Activated gamma-delta T cell treated with anti-CD3 and anti-CD28 coated beads, Interleukin-2, amount 50 U/mL, for 16 hours (primary cell): ENCODE results near the gene INF2.

Source experiments
- DNase-seq: peaks from one replicate; pipeline ENCODE4 v3.0.0-alpha.2; 2020; ENCODE audit warnings: low read depth

The INF2 gene

DNA sequence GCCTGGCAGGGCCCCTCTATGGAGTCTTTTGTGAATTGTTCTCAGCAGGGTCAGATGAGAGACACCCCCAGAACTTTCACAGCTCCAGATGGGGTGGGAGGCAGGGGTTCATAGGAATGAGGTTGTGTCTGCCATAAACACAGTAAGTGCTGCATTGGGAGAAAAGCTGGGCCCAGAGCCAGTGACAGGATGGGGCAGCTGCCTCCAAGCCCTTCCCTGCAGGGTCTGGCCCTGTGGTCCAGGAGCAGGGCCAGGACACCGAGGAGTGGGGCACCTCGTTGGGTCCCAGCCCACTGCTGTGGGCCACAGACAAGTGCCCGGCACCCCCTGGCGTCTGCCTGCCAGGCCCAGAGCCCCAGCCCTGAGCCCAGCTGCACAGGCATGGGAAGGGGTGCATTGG, 13.3 kb downstream of the INF2 start:
- DNase-seq: no peak

DNA sequence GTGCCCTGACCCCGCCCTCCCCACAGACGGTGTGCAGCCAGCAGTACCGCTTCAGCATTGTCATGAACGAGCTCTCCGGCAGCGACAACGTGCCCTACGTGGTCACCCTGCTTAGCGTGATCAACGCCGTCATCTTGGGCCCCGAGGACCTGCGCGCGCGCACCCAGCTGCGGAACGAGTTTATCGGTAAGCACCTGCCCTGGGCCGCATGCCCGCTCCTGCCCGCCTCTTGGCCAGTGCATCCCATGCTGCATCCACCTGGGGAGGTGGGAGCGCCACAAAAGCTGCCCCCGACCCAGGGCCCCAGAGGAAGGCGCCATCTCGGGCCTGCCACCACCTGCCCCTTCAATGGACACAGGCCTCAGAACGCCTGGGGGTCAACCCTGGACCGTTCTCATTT, 13.9 kb downstream of the INF2 start:
- DNase-seq: no peak

DNA sequence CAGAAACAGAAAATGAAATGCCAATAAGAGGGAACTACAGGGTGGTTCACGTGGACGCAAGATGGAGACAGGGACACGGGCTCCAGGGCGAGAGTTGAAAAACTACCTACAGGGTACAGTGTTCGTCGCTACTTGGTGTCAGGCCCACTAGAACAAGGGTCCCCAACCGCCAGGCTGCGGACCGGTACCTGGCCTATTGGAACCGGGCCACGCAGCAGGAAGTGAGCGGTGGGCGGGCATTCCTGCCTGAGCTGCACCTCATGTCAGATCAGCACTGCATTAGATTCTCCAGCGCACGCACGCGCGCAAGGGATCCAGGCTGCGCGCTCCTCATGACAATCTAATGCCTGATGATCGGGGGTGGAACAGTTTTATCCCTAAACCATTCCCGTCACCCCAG, 14.8 kb downstream of the INF2 start:
- no peak for DNase-seq

DNA sequence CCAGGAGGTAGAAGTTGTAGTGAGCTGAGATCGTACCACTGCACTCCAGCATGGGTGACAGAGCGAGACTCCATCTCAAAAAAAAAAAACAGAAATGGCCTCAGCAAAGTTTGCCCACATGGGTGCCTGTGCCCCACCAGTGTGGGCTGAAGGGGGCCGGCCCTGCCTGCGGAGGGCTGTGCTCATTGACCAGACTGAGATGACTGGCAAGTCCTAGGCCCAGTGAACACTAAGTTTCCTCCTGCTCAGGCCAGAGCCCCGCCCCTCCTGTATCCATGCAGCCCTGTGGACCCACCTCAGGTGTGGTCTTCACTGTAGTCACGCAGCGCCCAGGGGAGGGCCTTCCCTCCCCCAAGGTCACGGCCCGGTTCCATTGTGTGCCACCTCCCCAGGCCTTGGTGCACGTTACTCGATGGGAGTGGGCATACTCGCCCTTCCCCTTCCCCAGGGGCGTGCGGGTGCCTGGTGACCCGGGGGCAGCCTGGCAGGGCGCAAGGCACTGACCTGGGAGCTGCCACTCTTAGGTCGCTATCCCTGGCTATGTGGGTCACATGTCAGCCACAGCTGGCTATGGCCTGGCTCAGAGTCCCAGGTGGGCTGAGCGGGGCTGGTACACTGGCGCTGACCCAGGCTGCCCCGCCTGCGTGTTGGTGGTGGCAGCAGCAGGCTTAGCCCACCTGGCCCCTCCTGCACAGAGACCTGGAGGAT, 16.1 kb downstream of the INF2 start:
- no peak for DNase-seq

DNA sequence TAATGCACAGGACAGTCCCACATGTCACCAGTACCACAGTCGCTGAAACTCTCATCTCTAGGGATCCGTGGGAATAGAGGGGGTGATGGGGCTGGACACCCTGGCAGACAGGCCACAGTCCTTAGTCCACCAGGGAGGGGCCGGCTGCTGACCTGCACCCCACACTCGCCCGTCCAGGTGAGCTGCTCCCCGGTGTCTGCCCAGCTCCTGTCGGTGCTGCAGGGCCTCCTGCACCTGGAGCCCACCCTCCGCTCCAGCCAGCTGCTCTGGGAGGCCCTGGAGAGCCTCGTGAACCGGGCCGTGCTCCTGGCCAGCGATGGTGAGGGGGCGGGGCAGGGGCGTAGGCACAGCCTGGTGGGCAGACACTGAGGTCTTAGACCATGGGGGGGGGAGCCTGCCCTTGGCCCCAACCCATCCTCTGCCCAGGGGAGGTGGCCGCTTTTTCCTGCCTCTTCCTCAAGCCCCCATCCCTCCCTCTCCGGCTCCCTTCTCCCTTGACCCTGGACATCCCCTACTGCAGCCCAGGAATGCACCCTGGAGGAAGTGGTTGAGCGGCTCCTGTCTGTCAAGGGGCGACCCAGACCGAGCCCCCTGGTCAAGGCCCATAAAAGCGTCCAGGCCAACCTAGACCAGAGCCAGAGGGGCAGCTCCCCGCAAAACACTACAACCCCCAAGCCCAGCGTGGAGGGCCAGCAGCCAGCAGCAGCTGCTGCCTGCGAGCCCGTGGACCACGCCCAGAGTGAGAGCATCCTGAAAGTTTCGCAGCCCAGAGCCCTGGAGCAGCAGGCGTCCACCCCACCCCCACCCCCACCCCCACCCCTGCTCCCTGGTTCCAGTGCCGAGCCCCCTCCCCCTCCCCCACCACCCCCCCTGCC, 17.6 kb downstream of the INF2 start:
- DNase-seq: no peak

DNA sequence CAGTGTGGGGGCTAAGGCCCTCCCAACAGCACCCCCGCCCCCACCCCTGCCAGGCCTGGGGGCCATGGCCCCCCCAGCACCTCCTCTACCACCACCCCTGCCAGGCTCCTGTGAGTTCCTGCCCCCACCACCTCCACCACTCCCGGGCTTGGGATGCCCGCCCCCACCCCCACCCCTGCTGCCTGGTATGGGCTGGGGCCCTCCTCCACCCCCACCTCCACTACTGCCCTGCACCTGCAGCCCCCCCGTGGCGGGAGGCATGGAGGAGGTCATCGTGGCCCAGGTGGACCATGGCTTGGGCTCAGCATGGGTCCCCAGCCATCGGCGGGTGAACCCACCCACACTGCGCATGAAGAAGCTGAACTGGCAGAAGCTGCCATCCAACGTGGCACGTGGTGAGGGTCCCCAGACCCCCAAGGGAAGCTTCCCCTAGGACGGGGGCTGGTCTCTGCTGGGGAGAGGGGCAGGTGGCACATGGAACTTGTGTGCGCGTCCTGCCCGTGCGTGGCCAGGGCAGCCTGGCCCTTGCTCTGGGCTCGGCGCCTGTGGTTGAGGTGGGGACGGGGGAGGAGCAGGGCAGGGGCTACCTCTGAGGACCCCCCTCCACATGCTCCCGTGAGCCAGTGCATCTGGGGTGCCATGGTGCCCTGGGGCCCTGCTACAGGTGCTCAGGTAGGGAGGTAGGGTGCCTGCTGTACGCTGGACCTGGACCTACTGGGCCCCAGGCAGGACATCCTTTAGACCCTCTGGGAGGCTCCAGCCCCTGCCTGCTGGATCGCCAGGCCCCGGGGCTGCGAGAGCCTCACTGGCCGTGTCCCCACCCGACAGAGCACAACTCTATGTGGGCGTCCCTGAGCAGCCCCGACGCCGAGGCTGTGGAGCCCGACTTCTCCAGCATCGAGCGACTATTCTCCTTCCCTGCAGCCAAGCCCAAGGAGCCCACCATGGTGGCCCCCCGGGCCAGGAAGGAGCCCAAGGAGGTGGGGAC, 18.5 kb downstream of the INF2 start:
- no peak for DNase-seq

DNA sequence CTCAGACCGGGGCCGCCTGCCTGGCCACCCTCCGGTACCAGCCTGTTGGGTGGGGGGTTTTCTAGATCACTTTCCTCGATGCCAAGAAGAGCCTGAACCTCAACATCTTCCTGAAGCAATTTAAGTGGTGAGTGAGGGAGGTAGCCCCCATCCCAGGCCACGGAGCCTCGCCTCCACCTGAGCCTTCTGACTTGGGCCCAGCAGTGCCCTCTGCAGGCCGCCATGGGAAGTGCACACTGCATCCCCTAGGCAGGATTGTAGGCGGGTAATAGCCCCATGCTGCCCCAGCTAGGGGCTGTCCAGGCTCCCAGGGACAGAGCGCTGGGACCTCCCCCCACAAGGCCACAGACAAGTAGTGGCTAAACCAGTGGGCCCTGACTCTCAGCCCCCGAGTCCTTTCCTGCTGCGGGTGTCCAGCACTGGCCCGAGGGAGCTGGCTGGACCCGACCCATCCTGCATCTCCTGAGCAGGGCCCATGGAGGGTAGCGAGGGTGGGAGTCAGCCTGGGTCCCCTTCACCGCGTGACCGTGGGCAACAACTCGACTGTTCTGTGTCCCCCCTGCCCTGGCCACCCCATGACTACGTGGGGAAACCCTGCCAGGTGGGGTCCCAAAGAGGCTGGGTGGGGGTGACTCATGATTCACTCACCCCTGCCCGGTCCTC, 19.3 kb downstream of the INF2 start:
- DNase-seq: peak; percentile 51

DNA sequence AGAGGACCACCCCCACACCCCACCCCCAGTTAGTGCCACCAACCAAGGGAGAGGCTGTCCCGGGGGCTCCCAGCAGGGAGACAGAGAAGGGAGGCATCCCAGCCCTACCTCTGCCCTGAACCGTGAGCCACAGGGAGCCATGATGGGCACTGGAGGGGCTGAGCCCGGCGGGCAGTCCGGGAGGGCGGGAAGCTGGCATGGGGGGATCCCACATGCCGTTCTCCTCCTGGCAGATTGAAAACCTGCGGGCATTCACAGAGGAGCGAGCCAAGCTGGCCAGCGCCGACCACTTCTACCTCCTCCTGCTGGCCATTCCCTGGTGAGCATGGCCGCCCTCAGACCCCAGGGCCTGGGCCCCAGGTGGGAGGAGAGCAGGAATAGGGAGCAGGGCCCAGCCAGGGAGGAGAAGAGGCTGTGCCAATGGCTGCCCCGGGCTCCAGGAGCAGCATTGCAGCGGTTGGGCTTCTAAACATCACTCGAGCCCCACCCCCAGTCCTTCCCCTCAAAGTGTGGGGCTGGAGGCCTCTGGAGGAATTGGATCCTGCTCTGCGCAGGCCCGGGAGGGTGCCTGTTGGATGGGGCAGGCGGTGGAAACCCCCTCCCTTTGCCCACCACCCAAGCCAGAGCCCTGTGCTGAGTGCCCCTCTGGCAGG, 20.1 kb downstream of the INF2 start:
- no peak for DNase-seq

DNA sequence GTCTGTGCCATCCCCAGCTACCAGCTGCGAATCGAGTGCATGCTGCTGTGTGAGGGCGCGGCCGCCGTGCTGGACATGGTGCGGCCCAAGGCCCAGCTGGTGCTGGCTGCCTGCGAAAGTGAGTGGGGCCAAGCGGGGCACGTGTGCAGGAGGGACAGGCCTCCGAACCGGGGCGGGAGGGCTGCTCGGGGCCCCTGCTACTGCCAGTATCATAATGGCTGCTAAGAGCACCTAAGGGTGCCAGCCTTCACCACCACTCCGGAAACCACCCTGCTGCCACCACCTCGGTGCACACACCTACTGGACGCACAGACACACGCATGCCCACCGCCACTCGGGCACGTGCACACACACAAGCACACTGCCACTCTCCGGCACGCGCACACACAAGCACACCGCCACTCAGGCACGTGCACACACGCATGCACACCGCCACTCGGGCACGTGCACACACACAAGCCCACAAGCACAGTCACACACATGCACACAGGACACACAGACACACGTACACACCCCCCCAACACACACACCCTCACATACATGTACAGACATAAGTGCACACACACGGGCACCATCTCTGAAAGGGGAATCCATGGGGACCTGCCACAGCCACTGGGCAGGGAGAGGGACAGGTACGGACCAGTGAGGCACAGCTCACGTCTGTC, 20.8 kb downstream of the INF2 start:
- DNase-seq: no peak

DNA sequence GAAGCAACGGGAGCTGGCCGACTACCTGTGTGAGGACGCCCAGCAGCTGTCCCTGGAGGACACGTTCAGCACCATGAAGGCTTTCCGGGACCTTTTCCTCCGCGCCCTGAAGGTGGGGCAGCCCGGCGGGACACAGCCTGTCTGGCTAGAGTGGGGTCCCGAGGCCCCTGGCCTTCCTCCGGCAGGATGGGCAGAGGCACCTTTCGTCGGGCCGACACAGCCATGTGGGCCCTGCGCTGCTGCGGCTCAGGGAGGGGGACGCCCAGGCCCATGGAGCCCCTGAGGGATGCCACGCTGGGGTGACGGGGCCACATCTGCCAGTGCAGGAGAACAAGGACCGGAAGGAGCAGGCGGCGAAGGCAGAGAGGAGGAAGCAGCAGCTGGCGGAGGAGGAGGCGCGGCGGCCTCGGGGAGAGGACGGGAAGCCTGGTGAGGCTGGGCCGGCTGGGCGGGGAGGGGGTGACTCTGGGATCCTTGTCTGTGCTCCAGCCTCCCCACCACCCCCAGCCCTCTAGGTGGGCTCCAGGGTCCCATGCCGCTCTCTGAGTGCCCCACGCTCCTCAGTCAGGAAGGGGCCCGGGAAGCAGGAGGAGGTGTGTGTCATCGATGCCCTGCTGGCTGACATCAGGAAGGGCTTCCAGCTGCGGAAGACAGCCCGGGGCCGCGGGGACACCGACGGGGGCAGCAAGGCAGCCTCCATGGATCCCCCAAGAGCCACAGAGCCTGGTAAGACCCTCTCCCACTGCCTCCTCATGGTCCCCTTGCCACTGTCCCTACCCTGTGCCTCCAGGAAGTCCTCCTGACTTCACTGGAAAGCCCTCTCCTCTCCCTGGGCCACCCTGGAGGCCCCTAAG, 23.7 kb downstream of the INF2 start:
- DNase-seq: no peak

DNA sequence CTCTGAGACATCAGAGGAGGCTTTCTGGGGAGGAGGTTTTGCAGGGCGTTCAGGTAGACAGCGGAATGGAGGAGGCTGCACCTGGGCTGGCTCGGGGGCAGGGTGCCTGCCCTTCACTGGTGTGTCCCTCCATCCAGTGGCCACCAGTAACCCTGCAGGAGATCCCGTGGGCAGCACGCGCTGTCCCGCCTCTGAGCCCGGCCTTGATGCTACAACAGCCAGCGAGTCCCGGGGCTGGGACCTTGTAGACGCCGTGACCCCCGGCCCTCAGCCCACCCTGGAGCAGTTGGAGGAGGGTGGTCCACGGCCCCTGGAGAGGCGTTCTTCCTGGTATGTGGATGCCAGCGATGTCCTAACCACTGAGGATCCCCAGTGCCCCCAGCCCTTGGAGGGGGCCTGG, 24.6 kb downstream of the INF2 start:
- no peak for DNase-seq

DNA sequence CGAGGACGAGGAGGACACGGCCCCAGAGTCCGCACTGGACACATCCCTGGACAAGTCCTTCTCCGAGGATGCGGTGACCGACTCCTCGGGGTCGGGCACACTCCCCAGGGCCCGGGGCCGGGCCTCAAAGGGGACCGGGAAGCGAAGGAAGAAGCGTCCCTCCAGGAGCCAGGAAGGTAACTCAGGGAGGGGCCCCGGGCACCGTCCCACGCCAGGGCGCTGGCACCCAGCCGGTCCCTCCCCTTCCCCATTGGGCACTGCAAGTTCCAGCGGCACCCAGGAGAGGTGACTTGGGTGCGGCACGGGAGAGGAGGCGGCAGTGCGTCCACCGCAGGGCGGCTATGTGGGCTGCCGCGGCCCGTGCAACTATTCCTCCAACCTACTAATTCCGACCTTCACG, 25.3 kb downstream of the INF2 start:
- DNase-seq: no peak

DNA sequence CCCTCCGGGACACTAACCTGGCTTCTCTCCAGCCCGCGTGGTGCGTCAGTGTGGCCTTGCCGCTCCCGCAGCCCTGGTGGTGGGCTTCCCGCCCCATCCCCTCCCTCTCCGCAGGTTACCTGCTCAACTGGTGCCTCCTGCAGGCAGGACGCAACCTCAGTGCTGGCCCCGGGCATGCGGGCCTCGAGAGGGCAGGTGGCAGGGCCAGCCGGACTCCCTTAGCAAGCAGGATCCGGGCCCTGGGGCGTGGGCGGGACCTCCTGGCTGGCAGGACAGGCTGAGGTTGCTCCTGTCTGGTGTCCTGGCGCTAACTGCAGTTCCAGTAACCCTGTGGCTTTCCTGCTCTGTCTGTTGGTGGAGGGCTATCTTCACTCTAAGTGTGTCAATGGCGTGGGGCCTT, 26.0 kb downstream of the INF2 start:
- DNase-seq: no peak

DNA sequence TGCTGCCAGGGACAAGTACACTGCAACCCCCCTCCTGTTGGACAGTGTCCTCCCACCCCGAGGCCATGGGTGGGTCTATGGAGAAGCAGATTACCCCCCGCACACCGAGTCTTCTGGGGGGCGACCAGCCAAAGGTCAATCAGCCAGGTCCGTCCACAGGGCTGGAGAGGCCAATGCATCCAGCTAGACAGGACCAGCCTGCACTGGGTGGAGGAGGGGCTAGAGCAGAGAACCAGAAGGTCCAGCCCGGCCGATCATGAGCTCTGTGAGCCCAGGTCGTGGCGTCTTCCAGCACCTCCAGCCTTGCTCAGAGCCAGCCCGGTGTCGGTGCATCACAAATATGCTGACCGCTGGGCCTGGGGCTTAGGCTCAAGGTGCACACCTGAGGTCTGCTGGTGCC, 26.5 kb downstream of the INF2 start:
- DNase-seq: no peak

DNA sequence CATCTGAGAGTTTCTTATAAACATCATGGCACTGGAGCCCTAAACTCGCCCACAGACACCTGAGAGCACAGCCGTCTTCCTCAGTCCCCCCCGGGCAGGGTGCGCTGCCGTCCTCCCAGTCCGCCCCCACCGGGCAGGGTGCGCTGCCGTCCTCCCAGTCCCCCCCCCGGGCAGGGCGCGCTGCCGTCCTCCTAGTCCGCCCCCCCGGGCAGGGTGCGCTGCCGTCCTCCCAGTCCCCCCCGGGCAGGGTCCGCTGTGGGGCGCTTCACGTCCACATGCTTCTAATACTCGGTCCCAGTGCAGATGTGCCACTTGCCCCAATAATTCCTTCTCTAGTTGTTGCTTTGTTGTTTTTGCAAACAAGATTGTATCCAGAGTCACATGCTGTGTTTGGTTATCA, 27.7 kb downstream of the INF2 start:
- DNase-seq: no peak

DNA sequence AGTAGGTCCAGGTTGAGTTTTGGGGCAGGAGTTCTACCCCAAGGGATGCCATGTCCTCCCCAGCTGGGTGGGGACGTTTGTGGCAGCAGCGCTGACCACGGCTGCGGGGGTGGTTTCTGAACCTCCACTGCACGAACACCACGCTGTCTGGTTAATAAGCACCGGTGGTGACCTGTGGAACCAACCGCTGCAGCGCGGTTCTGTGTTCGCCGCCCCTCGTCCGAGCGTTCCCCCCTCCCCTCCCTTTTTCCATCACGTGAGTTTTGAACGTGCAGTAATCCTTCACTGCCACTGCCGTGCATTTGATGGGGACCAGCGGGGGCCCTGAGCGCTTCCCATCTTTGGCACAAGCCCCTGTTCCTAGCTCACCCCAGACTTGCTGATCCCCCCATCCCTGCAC, 28.2 kb downstream of the INF2 start:
- DNase-seq: no peak

DNA sequence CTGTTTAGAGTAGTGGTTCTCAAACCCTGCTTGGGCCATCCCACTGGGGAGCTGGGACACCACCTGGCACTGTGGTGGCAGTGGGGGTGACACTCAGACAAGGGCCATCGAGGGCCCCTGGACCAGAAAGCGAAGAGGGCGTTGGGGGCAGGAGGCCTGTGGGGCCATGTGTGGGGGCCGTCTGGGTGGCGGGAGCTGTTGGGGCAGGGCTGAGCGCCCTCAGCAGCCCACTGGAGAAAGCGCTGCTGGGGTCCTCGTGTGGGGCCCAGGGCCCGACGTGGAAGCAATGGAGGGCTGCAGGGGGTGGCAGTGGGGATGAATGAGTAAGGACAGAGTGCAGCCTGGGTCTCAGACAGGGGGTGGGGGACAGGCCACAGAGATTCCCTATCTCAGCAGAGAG, 28.7 kb downstream of the INF2 start:
- no peak for DNase-seq

DNA sequence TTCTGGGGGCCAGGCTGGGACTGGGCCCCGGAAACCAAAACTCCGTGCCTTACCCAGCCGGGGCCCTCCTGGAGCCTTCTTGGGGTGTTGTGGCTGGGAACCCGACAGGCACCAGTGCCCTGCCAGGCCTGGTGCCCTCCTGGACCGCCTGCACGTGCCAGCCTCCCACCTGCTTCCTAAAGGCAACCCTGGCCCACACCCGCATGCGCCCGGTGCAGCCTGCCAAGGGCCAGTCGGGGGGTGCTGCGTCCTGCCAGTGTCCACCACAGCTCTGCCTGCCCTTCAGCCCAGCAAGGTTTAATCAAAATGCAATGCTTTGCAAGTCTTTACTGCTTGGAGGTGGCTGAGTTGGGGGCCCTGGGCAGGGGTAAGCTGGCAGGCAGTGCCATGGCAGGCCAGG, 29.5 kb downstream of the INF2 start:
- DNase-seq: no peak

DNA sequence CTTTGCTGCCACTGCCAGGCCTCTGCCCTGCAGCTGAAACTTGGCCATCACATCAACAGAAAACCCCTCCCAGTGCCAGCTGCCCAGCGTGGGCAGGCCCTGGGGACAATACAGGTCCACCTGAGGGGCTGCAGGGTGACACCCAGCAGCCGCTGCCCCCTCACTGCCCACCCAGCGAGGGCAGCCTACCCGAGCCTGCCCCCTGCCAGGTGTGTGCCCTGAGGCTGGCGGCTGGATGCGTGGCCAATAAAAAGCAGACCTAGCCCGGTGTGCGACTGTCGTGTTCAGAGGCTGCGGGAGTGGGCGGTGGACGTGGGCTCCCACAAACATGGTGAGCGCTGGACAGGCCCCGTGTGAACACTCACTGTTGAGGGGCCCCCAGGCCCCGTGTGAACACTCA, 29.9 kb downstream of the INF2 start:
- no peak for DNase-seq
